RKO (cell line): ENCODE data around the gene FAM228B.

Experiments
- DNase-seq: peaks from one replicate; pipeline ENCODE4 v3.0.0-alpha.2; 2016; ENCODE audit warnings: low spot score

Gene FAM228B

DNA sequence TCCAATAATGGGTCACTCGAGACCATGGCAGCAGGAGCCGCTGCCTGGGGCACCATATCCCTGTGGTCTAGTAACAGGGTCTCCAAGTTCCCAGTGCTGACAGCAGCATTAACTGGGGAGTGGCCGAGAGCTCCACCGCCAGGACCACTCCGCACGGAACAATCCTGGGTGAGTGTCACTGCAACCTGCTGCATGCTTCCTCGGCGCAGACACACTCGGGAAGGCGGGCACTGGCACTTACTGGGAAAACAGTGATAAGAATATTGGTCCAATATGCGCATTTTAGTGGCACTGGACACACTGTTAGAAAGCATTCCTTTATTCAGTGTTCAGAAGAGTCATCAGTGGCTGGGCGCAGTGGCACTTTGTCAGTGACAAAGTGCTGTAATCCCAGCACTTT lies 81.2 kb downstream of the FAM228B start:
- DNase-seq = no peak

DNA sequence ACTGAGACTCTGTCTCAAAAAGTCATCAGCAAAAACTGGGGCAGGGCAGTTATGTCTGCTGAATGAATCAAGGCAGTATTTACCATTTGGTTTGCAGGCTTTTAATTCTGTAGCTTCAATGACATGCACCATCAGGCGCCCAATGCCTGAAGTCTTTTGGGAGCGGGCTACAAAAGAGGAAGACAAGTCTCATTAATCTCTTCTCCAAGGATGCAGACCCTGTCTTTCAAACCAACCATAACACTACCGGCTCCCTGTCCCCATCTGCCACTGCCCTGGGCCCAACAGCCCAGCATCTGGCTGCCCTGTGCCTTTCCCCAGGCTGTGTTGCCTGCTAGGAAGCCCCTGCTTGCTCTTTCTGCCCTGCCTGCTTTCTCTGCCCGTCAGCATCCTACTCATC lies 81.9 kb downstream of the FAM228B start:
- DNase-seq = no peak

DNA sequence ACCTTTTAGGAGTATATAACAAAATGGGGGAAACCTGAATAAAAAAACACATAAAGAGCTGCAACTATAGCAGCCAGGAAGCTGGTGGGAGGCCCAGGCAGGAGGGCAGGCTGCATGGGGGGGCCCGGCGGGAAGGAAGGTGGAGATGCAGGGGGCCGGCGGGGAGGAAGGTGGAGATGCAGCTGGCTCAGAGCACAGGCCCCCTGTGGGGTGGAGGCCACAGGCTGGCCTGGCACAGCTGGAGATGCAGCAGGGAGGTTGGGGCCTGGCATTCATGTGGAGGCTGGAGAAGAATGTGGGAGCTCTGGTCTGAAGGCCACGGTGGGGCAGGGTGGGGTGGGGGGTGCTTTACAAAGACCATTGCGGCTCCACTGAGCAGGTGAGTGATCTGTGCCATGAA lies 83.0 kb downstream of the FAM228B start:
- DNase-seq = no peak

DNA sequence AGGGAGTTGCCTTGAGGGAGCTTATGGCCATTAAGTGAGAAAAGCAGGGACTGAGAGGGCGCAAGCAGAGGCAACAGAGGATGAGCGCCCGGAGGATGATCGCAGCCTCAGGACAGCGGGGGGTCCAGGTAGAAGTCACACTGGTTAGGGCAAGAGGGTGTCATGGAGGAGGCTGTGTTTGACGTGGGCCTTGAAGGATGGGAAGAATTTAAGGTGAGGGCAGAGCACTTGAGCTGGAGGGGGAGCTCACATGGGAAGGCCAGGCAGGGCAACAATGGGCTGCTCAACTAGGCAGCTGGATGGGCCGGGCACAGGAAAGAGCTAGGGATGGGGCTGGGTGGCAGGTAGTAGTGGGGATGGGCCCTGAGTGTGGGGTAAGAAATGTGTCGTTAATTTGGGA lies 83.4 kb downstream of the FAM228B start:
- DNase-seq = no peak

DNA sequence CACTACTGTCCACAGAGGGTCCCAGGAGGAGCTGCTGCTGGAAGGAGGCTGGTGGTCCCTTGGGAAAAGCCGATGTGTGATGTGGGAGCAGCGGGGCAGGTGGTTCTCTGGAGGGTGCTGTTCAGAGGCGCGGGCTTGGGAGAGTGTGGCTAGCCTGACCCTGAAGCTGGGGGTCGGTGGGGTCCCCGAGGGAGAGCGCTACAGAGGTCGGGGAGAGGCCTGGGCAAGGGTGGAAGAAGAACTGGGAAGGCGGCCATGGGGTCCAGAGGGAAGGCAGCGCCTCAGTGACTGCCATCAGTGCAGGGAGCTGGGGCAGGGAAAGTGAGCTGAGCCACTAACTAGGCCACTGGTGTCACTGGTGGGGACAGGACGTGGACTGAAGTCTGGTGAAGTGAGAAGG lies 84.1 kb downstream of the FAM228B start:
- DNase-seq = no peak

DNA sequence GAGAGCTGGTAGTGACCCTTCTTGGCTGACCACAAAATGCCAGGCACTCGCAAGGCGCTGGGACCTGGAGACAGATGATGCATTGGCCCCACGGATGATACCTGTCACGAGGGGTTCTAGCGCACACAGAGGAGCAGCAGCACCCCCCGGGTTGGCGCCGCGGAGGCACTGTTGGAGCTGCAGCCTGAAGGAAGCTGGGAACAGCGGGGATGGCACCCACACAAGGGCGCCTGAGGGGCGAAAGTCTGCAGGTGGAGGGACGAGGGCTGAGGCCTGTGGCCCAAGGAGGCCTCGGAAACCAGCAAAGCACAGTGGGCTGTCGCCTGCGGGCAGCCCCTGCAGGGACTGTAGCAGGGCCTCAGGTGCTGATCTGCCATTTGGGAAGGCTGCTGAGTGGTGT lies 85.2 kb downstream of the FAM228B start:
- DNase-seq = no peak

DNA sequence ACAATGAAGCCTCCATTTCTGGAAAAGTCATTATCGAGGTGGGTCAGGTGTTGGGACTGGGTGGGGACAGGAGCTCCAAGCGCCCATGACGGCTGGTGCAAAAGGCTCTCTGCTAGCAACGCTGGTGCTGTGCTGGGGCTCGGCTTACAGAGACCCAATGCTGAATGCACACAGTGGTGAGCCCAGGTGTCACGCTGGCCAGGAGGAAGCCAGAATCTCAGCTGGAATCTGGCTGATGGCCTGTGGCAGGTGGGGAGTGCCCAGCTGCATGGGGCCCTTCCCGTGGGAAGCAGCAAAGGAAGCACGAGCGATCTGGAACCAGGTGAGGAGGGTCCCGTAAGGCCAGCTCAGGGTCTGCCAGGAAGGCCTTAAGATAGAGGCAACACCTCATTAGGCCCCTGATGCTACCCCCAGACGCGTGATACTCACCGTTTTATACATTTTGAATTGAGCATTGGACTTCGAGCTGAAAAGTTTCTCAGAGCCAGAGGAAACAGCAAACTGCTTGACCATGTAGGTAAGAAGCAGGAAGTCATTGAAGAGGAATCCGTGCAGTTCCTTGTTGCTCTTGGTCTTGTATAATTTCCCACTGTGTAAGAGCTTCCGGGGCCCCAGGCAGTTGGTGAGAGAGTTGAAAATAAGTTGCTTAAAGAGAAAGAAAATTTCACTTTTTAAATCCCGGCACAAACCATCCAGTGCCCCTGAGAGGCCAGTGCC lies 86.3 kb downstream of the FAM228B start:
- no peak for DNase-seq

DNA sequence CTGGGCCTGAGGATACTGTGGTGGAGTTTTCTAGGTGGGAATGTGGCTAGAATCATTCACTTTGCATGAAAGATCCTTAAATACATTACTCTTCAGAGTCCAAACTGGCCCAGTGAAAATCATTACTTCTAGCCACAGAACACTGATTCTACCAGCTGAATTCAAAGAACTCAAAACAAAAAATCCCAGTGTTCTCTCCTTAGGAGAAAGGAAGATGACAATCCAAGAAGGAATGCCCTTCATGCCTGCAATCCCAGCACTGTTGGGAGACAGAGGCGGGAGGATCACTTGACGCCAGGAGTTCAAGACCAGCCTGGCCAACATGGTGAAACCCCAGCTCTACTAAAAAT lies 86.8 kb downstream of the FAM228B start:
- no peak for DNase-seq

DNA sequence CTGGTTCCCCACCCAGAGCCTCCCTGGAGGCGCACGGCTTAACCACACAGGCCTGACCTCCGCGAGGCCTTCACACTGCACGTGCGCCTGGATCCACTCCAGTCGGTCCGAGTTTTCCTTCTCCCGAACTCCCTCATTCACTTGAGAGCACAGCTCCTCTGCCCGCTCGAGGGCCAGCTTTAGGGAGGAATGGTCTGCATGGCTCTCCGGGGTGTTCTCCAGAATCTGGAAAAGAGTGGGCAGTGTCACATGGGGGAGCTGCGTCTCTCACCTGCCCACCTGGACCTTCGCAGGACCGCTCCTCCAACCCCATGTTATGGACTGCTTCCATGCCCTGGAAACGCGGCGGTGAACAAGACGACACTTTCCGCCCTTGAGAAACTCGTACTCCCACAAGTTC lies 87.5 kb downstream of the FAM228B start:
- DNase-seq = no peak

DNA sequence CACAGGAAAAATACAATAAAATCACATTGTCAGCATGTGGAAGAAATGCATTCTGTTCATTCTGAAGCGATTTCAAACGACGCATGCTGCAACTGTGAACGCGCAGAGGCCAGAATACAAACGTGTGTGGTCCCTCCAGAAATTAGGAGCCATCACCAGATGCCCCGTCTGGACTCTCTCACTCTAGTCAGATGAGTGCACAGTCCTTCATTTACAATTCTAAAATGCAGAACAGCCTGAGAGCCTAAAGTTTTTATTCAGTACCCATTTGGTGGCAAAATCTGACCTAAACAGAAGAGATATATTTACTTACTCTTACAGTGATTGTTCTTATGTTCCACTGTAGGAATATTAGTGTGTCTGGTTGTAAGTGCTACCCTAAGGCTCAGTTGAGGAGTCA lies 88.1 kb downstream of the FAM228B start:
- DNase-seq = no peak

DNA sequence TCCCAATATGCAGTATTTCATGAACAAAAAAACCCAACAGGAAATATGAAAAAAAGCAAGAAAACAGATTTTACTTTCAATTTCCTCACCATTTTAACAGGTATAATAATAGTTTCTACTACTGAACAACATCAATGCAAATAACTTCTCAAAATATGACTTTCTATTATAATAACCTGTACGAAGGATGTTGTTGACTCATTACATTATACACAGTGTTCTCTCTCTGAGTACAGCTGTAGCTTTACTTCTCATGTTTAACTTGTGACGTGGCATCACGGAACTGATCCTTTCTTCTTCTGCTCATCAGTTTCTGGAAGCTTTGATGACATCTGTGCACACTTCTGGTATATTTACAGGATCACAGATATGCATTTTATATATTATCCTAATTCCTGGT lies 91.6 kb downstream of the FAM228B start:
- no peak for DNase-seq
